Naive thymus-derived CD8-positive, alpha-beta T cell (primary cell): Measurements from ENCODE around the gene FAM135A. TPM values are rescaled to one million over a fixed set of nuclear protein-coding genes. Genes with fewer than 3 reads are reported as not detected.
"Not testable (repeated sequence)": the region's sequence is repeated elsewhere in the genome, so short reads cannot be mapped to it uniquely, and the experiment has no call there.

Experiments
- ATAC-seq, 2 donors: fragments of 150-1000 bp; cut with Tn5 transposase in 1 of 2; sonication (Bioruptor Pico), chemical (Tn5 transposase) in 1 of 2; 1 replicate in 1 of 2; 2 replicates in 1 of 2; pipeline ENCODE4 v1.10.0; 2021; ENCODE audit warnings: mild to moderate bottlenecking in 2 of 2, moderate library complexity in 2 of 2
- POLR2A ChIA-PET: fragments of 350-600 bp; sonication (Branson Sonifier 250); formaldehyde crosslinking; loops from one replicate; lab custom pipeline; 2021; ENCODE audit warnings: antibody characterized with exemption; lab: Charles Lee
- DNase-seq, 10 donors: peaks; one replicate each; pipeline versions ENCODE4 v3.0.0 to v3.0.0-alpha.2; 2020 to 2022
- H3K27ac Mint-ChIP-seq, 10 donors: one replicate each; pipeline ENCODE4 v1.8.0; 2020 to 2022; ENCODE audit warnings: mild to moderate bottlenecking in 10 of 10, mixed read lengths in 10 of 10, moderate library complexity in 4 of 10, inconsistent platforms in 1 of 10
- H3K27me3 Mint-ChIP-seq, 5 donors: one replicate each; pipeline ENCODE4 v1.8.0; 2021 to 2022; ENCODE audit warnings: mixed read lengths in 5 of 5
- H3K36me3 Mint-ChIP-seq, 3 donors: one replicate each; pipeline ENCODE4 v1.8.0; 2020 to 2022; ENCODE audit warnings: mixed read lengths in 3 of 3, mild to moderate bottlenecking in 2 of 3, inconsistent platforms in 1 of 3
- H3K4me1 Mint-ChIP-seq, 4 donors: one replicate each; pipeline ENCODE4 v1.8.0; 2021 to 2022; ENCODE audit warnings: mixed read lengths in 4 of 4
- H3K4me3 Mint-ChIP-seq, 10 donors: one replicate each; pipeline ENCODE4 v1.8.0; 2020 to 2022; ENCODE audit warnings: mild to moderate bottlenecking in 10 of 10, mixed read lengths in 10 of 10, moderate library complexity in 6 of 10, inconsistent platforms in 1 of 10
- H3K9me3 Mint-ChIP-seq, 9 donors: one replicate each; pipeline ENCODE4 v1.8.0; 2020 to 2022; ENCODE audit warnings: mixed read lengths in 9 of 9, mild to moderate bottlenecking in 3 of 9, inconsistent platforms in 1 of 9, moderate library complexity in 1 of 9
- polyA plus RNA-seq, 3 donors: library from polyadenylated mRNA; unstranded; fragments of 300-500 nt; fragmentation: Illumina TruSeq; gene quantifications; one replicate each; pipeline ENCODE4 v1.2.3, GENCODE V29; 2021
- total RNA-seq, 8 experiments: library from RNA in 2 of 8; stranded (reverse) in 2 of 8; gene quantifications; one replicate each; pipeline ENCODE4 v1.2.3 and lab custom pipeline; 2021 to 2026

Gene FAM135A
- total and polyA plus RNA-seq, 5 experiments from 2014 or later: 2.9 to 11.5 (median 3.9) TPM

DNA sequence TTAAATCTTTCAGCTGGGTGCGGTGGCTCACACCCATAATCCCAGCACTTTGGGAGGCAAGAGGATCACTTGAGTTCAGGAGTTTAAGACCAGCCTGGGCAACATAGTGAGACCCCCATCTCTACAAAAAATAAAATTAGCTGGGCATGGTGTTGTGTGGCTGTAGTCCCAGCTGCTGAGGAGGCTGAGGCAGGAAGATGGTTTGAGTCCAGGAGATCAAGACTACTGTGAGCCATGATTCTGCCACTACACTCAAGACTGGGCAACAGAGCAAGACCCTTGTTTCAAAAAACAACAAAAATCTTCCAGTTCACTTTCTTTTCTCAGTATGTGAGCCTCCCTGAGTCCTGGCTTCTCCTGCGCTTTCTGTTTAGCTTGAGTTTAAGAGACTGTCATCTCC is 161.3 kb downstream of the FAM135A start:
- Mint-ChIP-seq H3K4me1 (peaks cover 5 to 12% (median 7%) of the 10 kb centered on the region in 4 donors), H3K27me3 (no peaks in the 10 kb centered on the region), H3K9me3 (peaks cover 0 to 2% (median 0%) of the 10 kb centered on the region in 9 donors), H3K27ac (peak overlapping the region in 1 of 10 donors; percentile 43), H3K4me3 (no peak overlapping the region), H3K36me3 (peaks cover 3 to 14% (median 12%) of the 10 kb centered on the region in 3 donors)
- ATAC-seq (no peak), DNase-seq (no peak)
- POLR2A ChIA-PET: no interaction called here

GRCh38 chr6:70575899-70576495 is 162.7 kb downstream of the FAM135A start:
- DNase-seq: no peak
- H3K36me3 Mint-ChIP-seq: peaks cover 0 to 19% (median 15%) of the 10 kb centered on the region in 3 donors
- no peak overlapping the region for H3K4me3 Mint-ChIP-seq
- peak overlapping the region in 1 of 10 donors; percentile 58 for H3K27ac Mint-ChIP-seq
- H3K4me1 Mint-ChIP-seq: peaks cover 0 to 9% (median 7%) of the 10 kb centered on the region in 4 donors
- ATAC-seq: no peak
- POLR2A ChIA-PET: no interaction called here
- no peaks in the 10 kb centered on the region for H3K27me3 Mint-ChIP-seq
- H3K9me3 Mint-ChIP-seq: no peaks in the 10 kb centered on the region

- Mint-ChIP-seq H3K27me3 (no peaks in the 10 kb centered on the region), H3K9me3 (no peaks in the 10 kb centered on the region), H3K4me1 (peaks cover 0 to 4% (median 0%) of the 10 kb centered on the region in 4 donors), H3K4me3 (no peak overlapping the region), H3K27ac (peak overlapping the region in 1 of 10 donors; percentile 43), H3K36me3 (peaks cover 14 to 72% (median 48%) of the 10 kb centered on the region in 3 donors)
- POLR2A ChIA-PET: no interaction called here
- DNase-seq: no peak
- no peak for ATAC-seq
Observed at GRCh38 chr6:70586114-70586513, 172.8 kb downstream of the FAM135A start.

- ATAC-seq: no peak
- Mint-ChIP-seq H3K9me3 (peaks cover 0 to 5% (median 0%) of the 10 kb centered on the region in 9 donors), H3K27me3 (no peaks in the 10 kb centered on the region), H3K4me3 (no peak overlapping the region), H3K36me3 (peaks cover 4 to 32% (median 29%) of the 10 kb centered on the region in 3 donors), H3K27ac (no peak overlapping the region), H3K4me1 (no peaks in the 10 kb centered on the region)
- POLR2A ChIA-PET: no interaction called here
- no peak for DNase-seq
Observed at GRCh38 chr6:70590400-70590799, 177.1 kb downstream of the FAM135A start.

DNA sequence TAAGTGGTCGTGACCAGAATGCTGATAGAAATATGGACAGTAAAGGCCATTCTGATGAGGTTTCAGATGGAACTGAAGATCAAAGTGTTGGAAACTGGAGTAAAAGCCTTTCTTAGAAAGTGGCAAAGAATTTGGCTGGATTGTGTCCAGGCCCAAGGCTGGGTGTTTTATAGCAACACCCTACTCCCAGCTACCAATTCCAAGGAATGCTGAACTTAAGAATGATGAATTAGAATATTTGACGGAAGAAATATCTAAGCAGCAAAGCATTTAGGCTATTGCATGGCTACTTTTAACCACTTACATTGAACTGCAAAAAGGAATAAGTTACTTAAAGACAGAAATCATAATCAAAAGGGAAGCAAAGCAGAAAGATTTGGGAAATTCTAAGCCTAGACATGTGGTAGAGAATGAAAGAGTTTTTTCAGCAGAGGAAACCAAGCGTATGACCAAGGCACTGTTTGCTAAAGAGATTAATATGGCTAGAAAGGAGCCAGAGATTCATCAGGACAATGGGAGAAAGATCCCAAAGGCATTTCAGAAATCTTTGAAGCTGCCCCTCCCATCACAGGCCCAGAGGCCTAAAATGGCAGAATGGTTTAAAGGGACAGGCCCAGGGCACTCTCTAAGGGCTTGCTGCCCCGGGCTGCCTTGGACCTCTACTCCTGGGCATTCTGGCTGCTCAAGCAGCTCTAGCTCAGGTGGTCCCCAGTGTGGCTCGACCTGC is 179.2 kb downstream of the FAM135A start:
- H3K27ac Mint-ChIP-seq: no peak overlapping the region
- H3K27me3 Mint-ChIP-seq: no peaks in the 10 kb centered on the region
- no peak for ATAC-seq
- peaks cover 0 to 5% (median 0%) of the 10 kb centered on the region in 9 donors for H3K9me3 Mint-ChIP-seq
- peaks cover 0 to 2% (median 0%) of the 10 kb centered on the region in 4 donors for H3K4me1 Mint-ChIP-seq
- no peak overlapping the region for H3K4me3 Mint-ChIP-seq
- H3K36me3 Mint-ChIP-seq: peaks cover 0 to 19% (median 14%) of the 10 kb centered on the region in 3 donors
- POLR2A ChIA-PET: no interaction called here
- no peak for DNase-seq

DNA sequence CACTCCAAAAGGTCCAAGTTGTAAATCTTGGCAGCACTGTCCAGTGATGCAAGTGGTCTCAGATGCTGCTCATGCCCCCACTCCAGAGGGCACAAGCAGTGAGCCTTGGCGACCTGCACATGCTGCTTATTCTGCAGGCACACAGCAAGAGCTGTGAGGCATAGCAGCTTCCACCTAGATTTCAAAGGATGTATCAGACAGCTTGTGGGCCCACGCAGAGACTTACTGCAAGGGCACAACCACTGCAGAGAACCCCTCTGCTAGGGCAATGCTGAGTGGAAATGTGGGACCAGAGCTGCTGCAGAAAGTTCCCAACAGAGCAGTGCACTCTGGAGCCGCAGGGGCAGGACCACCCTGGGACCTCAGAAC is 179.8 kb downstream of the FAM135A start:
- H3K4me1 Mint-ChIP-seq: peaks cover 0 to 2% (median 0%) of the 10 kb centered on the region in 4 donors
- peaks cover 0 to 19% (median 14%) of the 10 kb centered on the region in 3 donors for H3K36me3 Mint-ChIP-seq
- H3K9me3 Mint-ChIP-seq: peaks cover 0 to 5% (median 0%) of the 10 kb centered on the region in 9 donors
- DNase-seq (no peak), ATAC-seq (no peak)
- no peak overlapping the region for H3K27ac Mint-ChIP-seq
- no peak overlapping the region for H3K4me3 Mint-ChIP-seq
- H3K27me3 Mint-ChIP-seq: no peaks in the 10 kb centered on the region
- POLR2A ChIA-PET: no interaction called here

DNA sequence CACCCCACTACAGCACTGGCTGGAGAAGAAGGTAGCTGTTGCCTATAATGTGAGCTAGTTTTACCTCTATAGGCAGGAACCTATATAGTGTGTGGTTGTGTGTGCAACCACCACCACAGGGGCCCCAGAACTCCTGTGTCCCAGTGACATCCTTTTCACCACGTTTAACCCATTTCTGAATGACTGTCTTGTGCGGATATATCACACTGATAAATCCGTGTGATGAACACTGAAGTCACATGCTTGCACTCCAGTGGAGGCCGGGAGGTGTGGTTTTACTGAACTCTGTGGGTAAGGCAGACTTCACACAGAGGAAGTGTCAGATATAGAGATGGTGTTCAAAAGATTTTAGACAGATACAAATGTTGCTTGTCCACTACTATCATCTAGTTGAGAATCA is 185.9 kb downstream of the FAM135A start:
- H3K27ac Mint-ChIP-seq: peak overlapping the region in 1 of 10 donors; percentile 3
- peaks cover 0 to 10% (median 6%) of the 10 kb centered on the region in 3 donors for H3K36me3 Mint-ChIP-seq
- DNase-seq (peak in 1 of 10 donors; percentile 9), ATAC-seq (peak; percentile 25 to 57)
- peaks cover 0 to 9% (median 2%) of the 10 kb centered on the region in 9 donors for H3K9me3 Mint-ChIP-seq
- POLR2A ChIA-PET: interaction anchor here (0.7 kb wide), 1 partner anchor 255 kb away, joined by 6 read pairs; no protein-coding TSS in a partner anchor
- peaks cover 0 to 8% (median 3%) of the 10 kb centered on the region in 4 donors for H3K4me1 Mint-ChIP-seq
- H3K4me3 Mint-ChIP-seq: no peak overlapping the region
- no peaks in the 10 kb centered on the region for H3K27me3 Mint-ChIP-seq

DNA sequence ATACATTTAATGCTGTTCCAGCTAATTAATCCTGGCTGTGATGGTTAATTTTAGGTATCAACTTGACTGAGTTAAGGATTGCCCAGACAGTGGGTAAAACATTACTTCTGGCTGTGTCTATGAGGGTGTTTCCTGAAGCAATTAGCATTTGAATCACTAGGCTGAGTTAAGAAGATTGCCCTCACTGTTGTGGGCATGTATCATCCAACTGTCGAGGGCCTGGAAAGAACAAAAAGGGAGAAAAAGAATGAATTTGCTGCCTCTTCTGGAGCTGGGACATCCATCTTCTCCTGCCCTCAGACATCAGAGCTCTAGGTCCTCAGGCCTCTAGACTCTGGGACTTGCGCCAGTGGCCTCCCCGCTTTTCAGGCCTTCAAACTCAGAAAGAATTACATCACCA is 187.7 kb downstream of the FAM135A start:
- ATAC-seq: no peak
- POLR2A ChIA-PET: no interaction called here
- Mint-ChIP-seq H3K36me3 (peaks cover 0 to 14% (median 12%) of the 10 kb centered on the region in 3 donors), H3K27ac (no peak overlapping the region), H3K9me3 (peaks cover 0 to 13% (median 7%) of the 10 kb centered on the region in 9 donors), H3K4me1 (peaks cover 0 to 8% (median 3%) of the 10 kb centered on the region in 4 donors), H3K4me3 (no peak overlapping the region), H3K27me3 (peaks cover 0 to under 1% (median 0%) of the 10 kb centered on the region in 5 donors)
- DNase-seq: no peak

DNA sequence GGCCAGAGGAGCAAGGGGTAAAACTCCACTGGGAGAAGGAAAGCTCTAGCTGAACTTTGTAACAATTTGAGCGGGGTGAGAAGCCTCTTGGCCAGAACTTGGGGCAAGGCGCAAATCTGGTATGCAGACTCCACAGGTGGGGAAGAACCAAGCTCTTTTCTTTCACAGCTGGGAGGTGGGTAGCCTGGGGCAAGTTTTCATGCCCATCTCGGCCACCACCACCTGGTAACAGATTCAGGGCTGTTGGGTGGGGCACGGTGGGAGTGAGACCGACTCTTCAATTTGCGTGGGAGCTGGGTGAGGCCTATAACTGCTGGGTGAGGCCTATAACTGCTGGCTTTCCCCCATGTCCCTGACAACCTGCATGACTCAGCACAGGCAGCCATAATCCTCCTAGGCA is 190.9 kb downstream of the FAM135A start:
- Mint-ChIP-seq H3K27me3 (peaks cover 0 to 5% (median 2%) of the 10 kb centered on the region in 5 donors), H3K27ac (no peak overlapping the region), H3K9me3 (peaks cover 0 to 19% (median 11%) of the 10 kb centered on the region in 9 donors), H3K36me3 (peaks cover 0 to 16% (median 12%) of the 10 kb centered on the region in 3 donors), H3K4me1 (peaks cover 2 to 13% (median 9%) of the 10 kb centered on the region in 4 donors), H3K4me3 (no peak overlapping the region)
- DNase-seq (no peak), ATAC-seq (no peak)
- POLR2A ChIA-PET: no interaction called here

DNA sequence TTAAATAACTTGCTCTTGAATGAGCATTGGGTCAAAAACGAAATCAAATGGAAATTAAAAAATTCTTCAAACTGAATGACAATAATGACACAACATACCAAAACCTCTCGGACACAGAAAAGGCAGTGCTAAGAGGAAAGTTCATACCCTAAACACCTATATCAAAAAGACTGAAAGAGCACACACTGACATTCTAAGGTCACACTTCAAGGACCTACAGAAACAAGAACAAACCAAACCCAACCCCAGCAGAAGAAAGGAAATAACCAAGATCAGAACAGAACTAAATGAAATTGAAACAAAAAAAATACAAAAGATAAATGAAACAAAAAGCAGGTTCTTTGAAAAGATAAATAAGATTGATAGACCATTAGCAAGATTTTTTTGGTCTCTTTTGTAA is 194.1 kb downstream of the FAM135A start:
- peak in 2 of 10 donors; percentile 5 to 12 for DNase-seq
- POLR2A ChIA-PET, ATAC-seq, H3K27me3 Mint-ChIP-seq: not testable (repeated sequence)
- peak overlapping the region in 5 of 10 donors; percentile 1 to 68 (median 32) for H3K4me3 Mint-ChIP-seq
- peaks cover 0 to 16% (median 12%) of the 10 kb centered on the region in 3 donors for H3K36me3 Mint-ChIP-seq
- peaks cover 0 to 19% (median 11%) of the 10 kb centered on the region in 9 donors for H3K9me3 Mint-ChIP-seq
- H3K27ac Mint-ChIP-seq: peak overlapping the region in 7 of 10 donors; percentile 1 to 92 (median 13)
- H3K4me1 Mint-ChIP-seq: peaks cover 2 to 11% (median 8%) of the 10 kb centered on the region in 4 donors

DNA sequence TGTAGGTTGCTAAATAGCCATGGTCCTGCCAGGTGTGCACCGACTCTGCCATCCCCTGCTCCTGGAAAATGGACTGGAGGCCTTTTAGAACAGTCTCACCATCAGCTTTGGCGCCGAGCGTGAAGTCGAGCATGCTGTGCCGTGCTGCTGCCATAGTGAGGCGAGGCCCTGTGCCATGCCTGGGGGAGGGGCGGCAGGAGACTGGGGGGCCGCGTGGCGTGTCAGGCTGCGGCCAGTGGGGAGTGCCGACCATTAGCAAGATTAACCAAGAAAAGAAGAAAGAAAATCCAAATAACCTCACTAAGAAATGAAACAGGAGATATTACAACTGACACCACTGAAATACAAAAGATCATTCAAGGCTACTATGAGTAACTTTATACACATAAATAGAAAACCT is 195.9 kb downstream of the FAM135A start:
- POLR2A ChIA-PET, H3K27ac Mint-ChIP-seq: not testable (repeated sequence)
- H3K9me3 Mint-ChIP-seq: peaks cover 0 to 19% (median 8%) of the 10 kb centered on the region in 9 donors

More for the DNA sequence above, 195.9 kb downstream of the FAM135A start:
- H3K27me3 Mint-ChIP-seq, H3K4me3 Mint-ChIP-seq, DNase-seq, H3K36me3 Mint-ChIP-seq, ATAC-seq: not testable (repeated sequence)
- peaks cover 2 to 11% (median 8%) of the 10 kb centered on the region in 4 donors for H3K4me1 Mint-ChIP-seq
